K562 (cell line): ENCODE results near the gene NINJ1. TPM values are rescaled to one million over a fixed set of nuclear protein-coding genes. Genes with fewer than 3 reads are reported as not detected.

Experiments used
- ARHGAP35 ChIP-seq: fragments of 450-650 bp; IDR thresholded peaks from 2 replicates; pipeline ENCODE4 v1.6.1; 2018; ENCODE audit not compliant: partially characterized antibody
- ATF1 ChIP-seq, 2 experiments: fragments of 450-650 bp in 1 of 2; IDR thresholded peaks; 2 replicates each; pipeline ENCODE4 v1.6.1; 2016; ENCODE audit warnings: missing compliant biosample characterization in 1 of 2, missing genetic modification characterization in 1 of 2
- BRCA1 ChIP-seq, 2 experiments: fragments of 450-650 bp in 1 of 2; sonication (generic) in 1 of 2; formaldehyde crosslinking in 1 of 2; IDR thresholded peaks; 2 replicates each; pipeline versions ENCODE4 v1.5.0 to v1.6.1; 2017 to 2020; ENCODE audit warnings: mild to moderate bottlenecking in 1 of 2, missing genetic modification reagents in 1 of 2
- EP400 ChIP-seq: fragments of 450-650 bp; IDR thresholded peaks from 2 replicates; pipeline ENCODE4 v1.6.1; 2017; ENCODE audit warnings: antibody characterized with exemption, mild to moderate bottlenecking, moderate library complexity
- FOXJ2 ChIP-seq: fragments of 200-800 bp; sonication (Bioruptor generic); IDR thresholded peaks from 2 replicates; pipeline ENCODE4 v1.6.1; 2016; ENCODE audit warnings: missing genetic modification characterization, missing compliant biosample characterization
- NFE2 ChIP-seq: IDR thresholded peaks from 2 replicates; pipeline ENCODE4 v1.6.1; 2014; ENCODE audit warnings: antibody characterized with exemption, low read depth
- PHB ChIP-seq: fragments of 250-450 bp; sonication (Bioruptor Pico); IDR thresholded peaks from 2 replicates; pipeline ENCODE4 v1.5.0; 2021
- PTRF ChIP-seq: fragments of 450-650 bp; IDR thresholded peaks from 2 replicates; pipeline ENCODE4 v1.6.1; 2016; ENCODE audit warnings: mild to moderate bottlenecking, missing genetic modification characterization, missing compliant biosample characterization
- RAD51 ChIP-seq: fragments of 450-650 bp; IDR thresholded peaks from 2 replicates; pipeline ENCODE4 v1.7.1; 2016; ENCODE audit warnings: low read depth, mild to moderate bottlenecking, borderline replicate concordance
- RB1 ChIP-seq: fragments of 450-650 bp; IDR thresholded peaks from 2 replicates; pipeline ENCODE4 v1.6.1; 2017; ENCODE audit warnings: low read depth, mild to moderate bottlenecking
- RUNX1 ChIP-seq: sonication (generic); IDR thresholded peaks from 2 replicates; pipeline ENCODE4 v1.6.1; 2016; ENCODE audit warnings: antibody characterized with exemption, low read depth
- SAFB2 ChIP-seq: fragments of 200-400 bp; formaldehyde crosslinking; IDR thresholded peaks from 2 replicates; pipeline ENCODE4 v1.6.1; 2018; ENCODE audit warnings: borderline replicate concordance, low read length, low read depth, moderate library complexity; ENCODE audit not compliant: severe bottlenecking
- XRCC5 ChIP-seq: fragments of 200-400 bp; formaldehyde crosslinking; IDR thresholded peaks from 2 replicates; pipeline ENCODE4 v1.6.1; 2017; ENCODE audit warnings: low read depth, mild to moderate bottlenecking, low read length
- ZNF124 ChIP-seq: sonication (generic); formaldehyde crosslinking; IDR thresholded peaks from 2 replicates; pipeline ENCODE4 v1.8.1; 2022; ENCODE audit warnings: missing genetic modification reagents
- ZNF224 ChIP-seq: sonication (generic); formaldehyde crosslinking; IDR thresholded peaks from 2 replicates; pipeline ENCODE4 v1.8.0; 2022; ENCODE audit warnings: mild to moderate bottlenecking, missing genetic modification reagents
- ZNF3 ChIP-seq: fragments of 250-450 bp; sonication (Bioruptor Pico); IDR thresholded peaks from 2 replicates; pipeline ENCODE4 v1.5.0; 2021; ENCODE audit warnings: mild to moderate bottlenecking, moderate library complexity
- ZNF644 ChIP-seq: fragments of 200-800 bp; sonication (Bioruptor generic); IDR thresholded peaks from 2 replicates; pipeline ENCODE4 v1.6.1; 2016; ENCODE audit warnings: low read depth, missing genetic modification characterization, missing compliant biosample characterization
- ZNF696 ChIP-seq: fragments of 250-450 bp; sonication (Bioruptor Pico); conservative IDR thresholded peaks from 2 replicates; pipeline ENCODE4 v1.4.0; 2020; ENCODE audit warnings: mild to moderate bottlenecking, moderate library complexity
- ZNF778 ChIP-seq: fragments of 450-650 bp; formaldehyde crosslinking; IDR thresholded peaks from 2 replicates; pipeline ENCODE4 v1.4.0; 2020; ENCODE audit warnings: mild to moderate bottlenecking, moderate library complexity
- polyA plus RNA-seq, 8 experiments: library from polyadenylated mRNA; depleted of rRNA in 4 of 8; stranded (reverse) in 5 of 8; unstranded in 3 of 8; fragments of >200 nt; fragmentation: Nextera tagmentation in 2 of 8; fragmentation: Illumina TruSeq in 1 of 8; extraction: Ambion mirVana in 2 of 8; extraction: Trizol in 1 of 8; gene quantifications; 2 replicates each; pipeline versions ENCODE4 v1.2.1 to v1.2.3, GENCODE V29; 2011 to 2014; ENCODE audit warnings: inconsistent platforms in 1 of 8, missing spikeins in 1 of 8
- total RNA-seq, 7 experiments: library from RNA; depleted of rRNA in 6 of 7; stranded (reverse); fragments of >200 nt in 6 of 7; fragmentation: Illumina TruSeq in 2 of 7; extraction: Trizol in 2 of 7; gene quantifications; 2 replicates each; pipeline versions ENCODE4 v1.2.1 to v1.2.3, GENCODE V29; 2011 to 2021; ENCODE audit warnings: low replicate concordance in 1 of 7
- TF ChIP-seq, protein P1 (sequence below), 2 experiments: fragments of 450-650 bp in 1 of 2; sonication (generic) in 1 of 2; formaldehyde crosslinking in 1 of 2; IDR thresholded peaks in 1 of 2; conservative IDR thresholded peaks in 1 of 2; 2 replicates each; pipeline versions ENCODE4 v1.6.1 to v1.8.1; 2016 to 2023; ENCODE audit warnings: mild to moderate bottlenecking in 2 of 2, moderate library complexity in 2 of 2, inconsistent platforms in 1 of 2, missing genetic modification reagents in 1 of 2

NINJ1 gene
- total and polyA plus RNA-seq, 9 of the 15 experiments (the other 6 are each of a cell fraction or from before 2014, with no cell fraction given): 0.13 to 8.4 (median 4.9) TPM

GRCh38 chr9:93095205-93096130 is 38.6 kb downstream of the NINJ1 start (continued):
- TF ChIP-seq EP400: peak; percentile 70
- TF ChIP-seq ZNF644 (tag): no peak
- TF ChIP-seq PHB (CRISPR knock-in tag): no peak
- no peak for TF ChIP-seq ZNF3 (CRISPR knock-in tag)
- TF ChIP-seq RB1: peak; percentile 87
- no peak for TF ChIP-seq SAFB2
- no peak for TF ChIP-seq ARHGAP35
- no peak for TF ChIP-seq ZNF696 (CRISPR knock-in tag)
- no peak for TF ChIP-seq NFE2
- no peak for TF ChIP-seq PTRF
- TF ChIP-seq RUNX1: no peak
- no peak for TF ChIP-seq BRCA1 (IDR thresholded peaks at IDR 0.05)
- TF ChIP-seq BRCA1 (CRISPR knock-in tag; IDR thresholded peaks at IDR 0.05): no peak
- TF ChIP-seq XRCC5: no peak
- TF ChIP-seq, protein P1, sequence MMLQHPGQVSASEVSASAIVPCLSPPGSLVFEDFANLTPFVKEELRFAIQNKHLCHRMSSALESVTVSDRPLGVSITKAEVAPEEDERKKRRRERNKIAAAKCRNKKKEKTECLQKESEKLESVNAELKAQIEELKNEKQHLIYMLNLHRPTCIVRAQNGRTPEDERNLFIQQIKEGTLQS (IDR thresholded peaks at IDR 0.05): no peak
- TF ChIP-seq, protein P1 (CRISPR knock-in tag; conservative IDR thresholded peaks at IDR 0.05): no peak
- TF ChIP-seq RAD51: no peak
- TF ChIP-seq ZNF778 (CRISPR knock-in tag): no peak
- no peak for TF ChIP-seq ZNF124
- TF ChIP-seq ZNF224 (CRISPR knock-in tag): no peak
- TF ChIP-seq ATF1 (CRISPR knock-in tag; IDR thresholded peaks at IDR 0.05): no peak
- peak; percentile 71 for TF ChIP-seq ATF1 (tag; IDR thresholded peaks at IDR 0.05)
- no peak for TF ChIP-seq FOXJ2 (tag)
